HFFc6 (cell line): ENCODE data around the gene FJX1. TPM values are rescaled to one million over a fixed set of nuclear protein-coding genes. Genes with fewer than 3 reads are reported as not detected.

Experiments used
- DNase-seq: peaks from one replicate; pipeline ENCODE4 v3.0.0-alpha.2; 2018
- H3K27ac Mint-ChIP-seq: 2 replicates; pipeline ENCODE4 v1.8.0; 2020; ENCODE audit warnings: mild to moderate bottlenecking, mixed read lengths
- H3K27me3 Mint-ChIP-seq: 2 replicates; pipeline ENCODE4 v1.8.0; 2021; ENCODE audit warnings: mild to moderate bottlenecking, moderate library complexity, mixed read lengths; ENCODE audit not compliant: insufficient read depth
- H3K36me3 Mint-ChIP-seq: 2 replicates; pipeline ENCODE4 v1.8.0; 2021; ENCODE audit warnings: low read depth, mixed read lengths
- H3K4me1 Mint-ChIP-seq: 2 replicates; pipeline ENCODE4 v1.8.0; 2020; ENCODE audit warnings: low read depth, mixed read lengths
- H3K4me3 Mint-ChIP-seq: 2 replicates; pipeline ENCODE4 v1.8.0; 2020; ENCODE audit warnings: mild to moderate bottlenecking, moderate library complexity, mixed read lengths
- H3K9me3 Mint-ChIP-seq: 2 replicates; pipeline ENCODE4 v1.8.0; 2020; ENCODE audit warnings: mild to moderate bottlenecking, mixed read lengths
- total RNA-seq, 6 experiments: library from RNA; stranded (reverse); fragmentation: NEBNext Ultra II Directional; extraction: Animal tissue kit (Norgen Biotek cat#: 25700); gene quantifications; 2 replicates in 1 of 6; 3 replicates in 5 of 6; pipeline ENCODE4 v1.2.3, GENCODE V29; 2021
- TF ChIP-seq, protein P1 (sequence below): fragments of 200-600 bp; sonication (generic); IDR thresholded peaks from 2 replicates; pipeline ENCODE4 v1.5.0; 2021; ENCODE audit warnings: antibody characterized with exemption, mild to moderate bottlenecking

The FJX1 gene
- total RNA-seq, 6 experiments from 2014 or later = 40.7 to 58.6 (median 46.8) TPM

DNA sequence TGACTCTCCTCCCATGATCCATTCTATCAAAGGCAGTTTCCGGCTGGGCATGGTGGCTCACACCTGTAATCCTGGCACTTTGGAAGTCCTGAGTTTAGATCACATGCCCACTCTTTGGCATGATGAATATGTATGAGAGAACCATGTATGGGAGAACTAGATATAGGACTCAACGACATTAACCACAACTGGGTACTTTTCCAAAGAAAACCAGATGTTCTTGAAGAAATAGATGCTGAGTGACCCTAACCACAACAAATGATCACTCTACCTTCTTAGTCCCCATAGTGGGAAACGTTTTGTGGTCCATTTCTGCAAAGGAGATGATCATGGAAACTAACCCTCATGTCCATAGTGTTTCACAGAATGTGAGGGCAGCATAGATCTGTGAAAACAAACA lies 13.6 kb downstream of the FJX1 start:
- Mint-ChIP-seq H3K9me3 (no peaks in the 10 kb centered on the region), H3K4me3 (no peak overlapping the region), H3K27me3 (peaks cover 1% of the 10 kb centered on the region; the same call in 1 of the 2 replicates), H3K4me1 (peaks cover 45% of the 10 kb centered on the region), H3K36me3 (peaks cover 5% of the 10 kb centered on the region; the same call in 1 of the 2 replicates), H3K27ac (no peak overlapping the region)
- DNase-seq = no peak
- TF ChIP-seq, protein P1, sequence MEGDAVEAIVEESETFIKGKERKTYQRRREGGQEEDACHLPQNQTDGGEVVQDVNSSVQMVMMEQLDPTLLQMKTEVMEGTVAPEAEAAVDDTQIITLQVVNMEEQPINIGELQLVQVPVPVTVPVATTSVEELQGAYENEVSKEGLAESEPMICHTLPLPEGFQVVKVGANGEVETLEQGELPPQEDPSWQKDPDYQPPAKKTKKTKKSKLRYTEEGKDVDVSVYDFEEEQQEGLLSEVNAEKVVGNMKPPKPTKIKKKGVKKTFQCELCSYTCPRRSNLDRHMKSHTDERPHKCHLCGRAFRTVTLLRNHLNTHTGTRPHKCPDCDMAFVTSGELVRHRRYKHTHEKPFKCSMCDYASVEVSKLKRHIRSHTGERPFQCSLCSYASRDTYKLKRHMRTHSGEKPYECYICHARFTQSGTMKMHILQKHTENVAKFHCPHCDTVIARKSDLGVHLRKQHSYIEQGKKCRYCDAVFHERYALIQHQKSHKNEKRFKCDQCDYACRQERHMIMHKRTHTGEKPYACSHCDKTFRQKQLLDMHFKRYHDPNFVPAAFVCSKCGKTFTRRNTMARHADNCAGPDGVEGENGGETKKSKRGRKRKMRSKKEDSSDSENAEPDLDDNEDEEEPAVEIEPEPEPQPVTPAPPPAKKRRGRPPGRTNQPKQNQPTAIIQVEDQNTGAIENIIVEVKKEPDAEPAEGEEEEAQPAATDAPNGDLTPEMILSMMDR = no peak

DNA sequence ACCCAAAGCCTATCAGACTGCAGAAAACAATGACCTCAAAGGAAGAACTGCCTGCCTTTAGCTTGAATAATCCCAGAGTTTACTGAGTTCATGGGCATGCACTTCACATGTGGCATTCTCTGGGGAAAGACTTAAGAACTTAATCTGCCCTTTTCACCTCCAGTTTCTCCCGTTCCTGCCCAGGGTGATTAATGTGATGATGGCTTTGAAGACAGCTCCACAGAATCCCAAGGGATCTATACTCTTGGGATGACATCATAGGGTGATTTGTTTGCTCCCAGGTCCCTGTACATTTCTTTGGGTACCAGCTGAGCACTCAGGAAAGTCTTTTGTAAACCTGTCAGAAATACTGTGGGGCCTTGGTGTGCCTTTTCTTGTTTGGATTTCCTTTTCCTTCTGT lies 14.0 kb downstream of the FJX1 start:
- Mint-ChIP-seq H3K4me3 (no peak overlapping the region), H3K27me3 (peaks cover 1% of the 10 kb centered on the region; the same call in 1 of the 2 replicates), H3K4me1 (peaks cover 43% of the 10 kb centered on the region), H3K9me3 (no peaks in the 10 kb centered on the region), H3K27ac (no peak overlapping the region), H3K36me3 (peaks cover 5% of the 10 kb centered on the region; the same call in 1 of the 2 replicates)
- no peak for DNase-seq
- TF ChIP-seq, protein P1 = no peak

DNA sequence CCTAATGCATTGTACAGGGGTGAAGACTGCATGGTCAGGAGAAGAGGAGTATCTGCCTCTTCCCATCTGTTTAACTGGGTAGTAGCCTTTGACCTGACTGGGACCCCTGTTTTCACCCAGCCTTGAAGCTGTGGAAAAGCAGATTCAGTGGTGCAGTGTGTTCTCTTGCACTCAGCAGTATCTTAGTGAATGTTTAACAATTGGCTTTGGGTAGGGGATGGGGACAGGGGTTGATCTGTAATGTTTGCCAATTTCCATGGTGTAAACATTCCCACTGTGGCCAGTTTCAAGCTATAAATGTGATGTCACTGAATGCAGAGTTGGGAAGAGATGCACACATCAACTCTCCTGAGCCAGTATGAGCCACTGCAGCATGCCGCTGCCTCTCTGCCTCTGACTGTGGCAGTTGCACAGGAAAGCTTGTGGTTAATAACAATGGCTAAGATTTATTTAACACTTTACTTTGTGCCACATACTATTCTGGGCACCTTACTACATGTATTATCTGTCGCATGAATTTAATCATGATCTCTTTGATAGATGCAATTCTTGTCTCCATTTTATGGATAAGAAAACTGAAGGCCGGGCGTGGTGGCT lies 15.7 kb downstream of the FJX1 start:
- no peak for DNase-seq
- Mint-ChIP-seq H3K27me3 (no peaks in the 10 kb centered on the region), H3K36me3 (peaks cover 5% of the 10 kb centered on the region; the same call in 1 of the 2 replicates), H3K27ac (no peak overlapping the region), H3K9me3 (no peaks in the 10 kb centered on the region), H3K4me3 (no peak overlapping the region), H3K4me1 (peaks cover 38% of the 10 kb centered on the region)
- TF ChIP-seq, protein P1 = no peak

DNA sequence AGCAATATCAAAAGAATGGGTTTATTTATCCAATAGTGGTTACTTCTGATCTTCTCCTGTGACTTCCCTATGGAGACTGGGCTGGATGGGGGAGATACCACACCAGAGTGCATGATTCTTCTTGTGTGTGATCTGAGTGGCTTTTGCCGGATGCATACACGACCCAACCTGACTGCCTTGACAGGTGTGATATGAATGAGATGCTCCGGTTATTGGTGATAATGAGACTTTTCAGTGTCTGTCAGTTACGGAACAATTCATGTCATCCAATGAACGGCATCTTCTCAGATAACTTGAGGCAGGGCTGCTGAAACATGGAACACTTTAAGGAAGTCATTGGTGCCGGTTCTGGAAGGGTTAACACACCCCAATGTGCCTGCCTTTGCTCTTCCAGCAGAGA lies 17.7 kb downstream of the FJX1 start:
- no peaks in the 10 kb centered on the region for H3K9me3 Mint-ChIP-seq
- TF ChIP-seq, protein P1 = no peak
- H3K36me3 Mint-ChIP-seq = peaks cover 5% of the 10 kb centered on the region; the same call in 1 of the 2 replicates
- H3K27me3 Mint-ChIP-seq = peaks cover 1% of the 10 kb centered on the region; the same call in 1 of the 2 replicates
- H3K4me1 Mint-ChIP-seq = peaks cover 24% of the 10 kb centered on the region
- DNase-seq = no peak
- H3K27ac Mint-ChIP-seq = no peak overlapping the region
- H3K4me3 Mint-ChIP-seq = no peak overlapping the region

DNA sequence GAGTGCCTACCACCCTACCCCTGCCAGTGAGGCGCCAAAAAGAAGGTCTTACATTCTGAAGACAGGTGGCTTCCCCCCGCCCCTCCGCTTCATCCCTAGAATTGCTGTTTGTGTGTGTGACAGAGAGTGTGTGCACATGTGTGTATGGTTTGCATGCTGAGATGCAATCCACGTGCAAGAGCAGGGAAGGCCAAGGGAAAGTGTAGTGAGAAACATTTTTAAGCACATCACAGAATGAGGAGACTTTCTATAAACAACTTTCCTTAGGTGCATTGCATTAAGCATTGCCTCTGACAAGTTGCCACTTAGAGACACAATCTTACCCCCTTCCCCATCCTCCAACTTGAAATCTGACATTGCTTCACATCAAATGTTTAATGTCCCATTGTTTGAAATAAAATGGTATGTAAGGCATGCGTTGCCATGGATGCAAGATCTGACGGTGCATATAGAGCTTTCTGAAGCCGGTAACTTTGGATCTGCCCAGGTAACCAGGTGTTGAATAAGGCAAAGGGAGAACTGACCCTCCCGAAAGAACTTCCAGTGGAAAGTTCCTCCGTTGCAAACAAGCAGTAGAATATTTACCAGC lies 21.4 kb downstream of the FJX1 start:
- Mint-ChIP-seq H3K4me3 (no peak overlapping the region), H3K9me3 (no peaks in the 10 kb centered on the region), H3K27ac (no peak overlapping the region), H3K27me3 (peaks cover 1% of the 10 kb centered on the region; the same call in 1 of the 2 replicates), H3K4me1 (peaks cover 15% of the 10 kb centered on the region), H3K36me3 (no peaks in the 10 kb centered on the region)
- TF ChIP-seq, protein P1 = no peak
- DNase-seq = no peak
